Hepatocyte (in vitro differentiated cells): Measurements from ENCODE around the gene SLC16A3. TPM values are rescaled to one million over a fixed set of nuclear protein-coding genes. Genes with fewer than 3 reads are reported as not detected.

Experiments used
- DNase-seq: peaks from one replicate; pipeline ENCODE4 v3.0.0-alpha.2; 2016; ENCODE audit warnings: low spot score
- H2AFZ ChIP-seq: fragments of 200-600 bp; sonication (generic); 2 replicates; pipeline ENCODE4 v1.6.0; 2016; ENCODE audit warnings: antibody characterized with exemption, mild to moderate bottlenecking
- H3K27ac ChIP-seq: fragments of 200-600 bp; sonication (generic); 2 replicates; pipeline ENCODE4 v1.5.1; 2016; ENCODE audit warnings: mild to moderate bottlenecking
- H3K27me3 ChIP-seq: fragments of 200-600 bp; sonication (generic); 2 replicates; pipeline ENCODE4 v1.6.1; 2016
- H3K36me3 ChIP-seq: fragments of 200-600 bp; sonication (generic); replicated peaks from 2 replicates; pipeline ENCODE4 v1.5.1; 2016; ENCODE audit warnings: low read depth; ENCODE audit not compliant: insufficient read depth
- H3K4me1 ChIP-seq: fragments of 200-600 bp; sonication (generic); 2 replicates; pipeline ENCODE4 v1.5.1; 2016; ENCODE audit warnings: mild to moderate bottlenecking, moderate library complexity; ENCODE audit not compliant: insufficient read depth
- H3K4me2 ChIP-seq: fragments of 200-600 bp; sonication (generic); 2 replicates; pipeline ENCODE4 v1.6.0; 2016
- H3K4me3 ChIP-seq: fragments of 200-600 bp; sonication (generic); 2 replicates; pipeline ENCODE4 v1.5.1; 2016; ENCODE audit warnings: mild to moderate bottlenecking
- H3K79me2 ChIP-seq: fragments of 200-600 bp; sonication (generic); 2 replicates; pipeline ENCODE4 v1.6.0; 2017; ENCODE audit warnings: mild to moderate bottlenecking
- H3K9me2 ChIP-seq: fragments of 200-600 bp; sonication (generic); replicated peaks from 2 replicates; pipeline ENCODE4 v1.6.0; 2017; ENCODE audit warnings: mild to moderate bottlenecking; ENCODE audit not compliant: insufficient read depth
- H3K9me3 ChIP-seq: fragments of 200-600 bp; sonication (generic); 2 replicates; pipeline ENCODE4 v1.5.1; 2016; ENCODE audit warnings: low read depth, mild to moderate bottlenecking
- H4K20me1 ChIP-seq: fragments of 200-600 bp; sonication (generic); 2 replicates; pipeline ENCODE4 v1.6.0; 2016; ENCODE audit warnings: mild to moderate bottlenecking; ENCODE audit not compliant: insufficient read depth, poor library complexity, severe bottlenecking
- CTCF ChIP-seq: fragments of 200-600 bp; sonication (generic); IDR thresholded peaks from 2 replicates; pipeline ENCODE4 v1.5.1; 2016; ENCODE audit warnings: antibody characterized with exemption, mild to moderate bottlenecking; ENCODE audit not compliant: poor library complexity
- EZH2 ChIP-seq: fragments of 200-600 bp; sonication (generic); IDR thresholded peaks from 2 replicates; pipeline ENCODE4 v1.6.1; 2016; ENCODE audit warnings: antibody characterized with exemption, mild to moderate bottlenecking, borderline replicate concordance
- EZH2phosphoT487 ChIP-seq: fragments of 200-600 bp; sonication (generic); IDR thresholded peaks from one replicate; pipeline ENCODE4 v1.6.1; 2018; ENCODE audit warnings: antibody characterized with exemption, mild to moderate bottlenecking, low read depth, moderate library complexity; ENCODE audit not compliant: unreplicated experiment, severe bottlenecking
- WGBS: methylation state at CpG from one replicate; pipeline ENCODE4 v1.1.6; 2016; ENCODE audit warnings: low lambda C conversion rate; ENCODE audit errors: missing lambda C conversion rate; 5-methylcytosine and 5-hydroxymethylcytosine counted together
- polyA plus RNA-seq: library from polyadenylated mRNA; unstranded; fragments of >200 nt; fragmentation: Nextera tagmentation; extraction: Ambion mirVana; gene quantifications from 2 replicates; pipeline ENCODE4 v1.2.1, GENCODE V29; 2016
- total RNA-seq: library from RNA; depleted of rRNA; stranded (reverse); fragments of >200 nt; gene quantifications from 2 replicates; pipeline ENCODE4 v1.2.3, GENCODE V29; 2014

The SLC16A3 gene
- total and polyA plus RNA-seq, 2 experiments from 2014 or later = 125 to 290 TPM

GRCh38 chr17:82235775-82236141 is 6.9 kb downstream of the SLC16A3 start:
- no peak overlapping the region for H3K4me3 ChIP-seq
- H3K79me2 ChIP-seq = peaks cover 27% of the 10 kb centered on the region
- H3K9me3 ChIP-seq = no peaks in the 10 kb centered on the region
- peaks cover 17% of the 10 kb centered on the region for H4K20me1 ChIP-seq
- no peaks in the 10 kb centered on the region for H3K27me3 ChIP-seq
- H3K4me2 ChIP-seq = peak overlapping the region; percentile 64
- H3K4me1 ChIP-seq = peaks cover 46% of the 10 kb centered on the region
- H3K9me2 ChIP-seq = no peaks in the 10 kb centered on the region
- no peak overlapping the region for H2AFZ ChIP-seq
- H3K27ac ChIP-seq = peak overlapping the region; percentile 80
- DNase-seq = peak; percentile 63
- no peak for TF ChIP-seq EZH2phosphoT487
- no peak for TF ChIP-seq EZH2
- TF ChIP-seq CTCF = no peak
- WGBS = 65% methylated on average over 14 of the region's 15 CpGs
- no peaks in the 10 kb centered on the region for H3K36me3 ChIP-seq

DNA sequence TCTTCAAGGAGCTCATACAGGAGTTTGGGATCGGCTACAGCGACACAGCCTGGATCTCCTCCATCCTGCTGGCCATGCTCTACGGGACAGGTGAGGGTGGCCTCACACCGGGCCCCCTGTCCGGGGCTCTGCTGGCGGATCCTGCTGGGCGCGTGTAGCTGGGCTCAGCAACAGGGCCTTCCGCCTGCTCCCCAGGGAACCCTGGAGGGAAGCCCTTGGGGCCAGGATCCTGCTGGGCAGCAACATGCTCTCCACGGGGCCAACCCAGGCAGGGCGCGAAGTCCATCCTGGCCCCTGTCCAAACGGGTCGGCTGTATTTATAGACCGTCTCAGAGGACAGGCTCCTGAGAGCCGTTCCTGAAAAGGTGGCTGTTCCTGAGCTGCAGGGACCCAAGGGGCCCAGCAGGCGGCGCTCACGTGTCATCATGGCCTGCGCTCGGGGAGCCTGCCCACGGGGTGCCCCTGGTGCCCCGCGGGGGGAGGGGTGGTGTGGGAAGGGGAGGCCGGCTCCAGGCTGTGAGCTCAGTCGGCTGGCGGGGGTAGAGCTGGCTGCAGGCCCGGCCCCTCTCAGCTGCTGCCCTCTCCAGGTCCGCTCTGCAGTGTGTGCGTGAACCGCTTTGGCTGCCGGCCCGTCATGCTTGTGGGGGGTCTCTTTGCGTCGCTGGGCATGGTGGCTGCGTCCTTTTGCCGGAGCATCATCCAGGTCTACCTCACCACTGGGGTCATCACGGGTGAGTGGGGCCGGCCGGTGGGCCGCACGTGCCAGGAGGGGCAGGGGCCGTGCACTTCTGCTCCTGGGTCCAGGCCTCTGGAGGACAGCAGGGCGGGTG is 7.5 kb downstream of the SLC16A3 start:
- Histone ChIP-seq H3K27me3 (no peaks in the 10 kb centered on the region), H3K79me2 (peaks cover 28% of the 10 kb centered on the region), H3K9me3 (no peaks in the 10 kb centered on the region), H4K20me1 (peaks cover 22% of the 10 kb centered on the region), H3K36me3 (no peaks in the 10 kb centered on the region), H2AFZ (no peak overlapping the region), H3K4me1 (peaks cover 47% of the 10 kb centered on the region), H3K27ac (peak overlapping the region; percentile 80), H3K4me2 (peak overlapping the region; percentile 64), H3K4me3 (no peak overlapping the region), H3K9me2 (no peaks in the 10 kb centered on the region)
- WGBS = 49% methylated on average over 42 of the region's 44 CpGs
- peak; percentile 87 for DNase-seq
- TF ChIP-seq CTCF = peak; percentile 92
- no peak for TF ChIP-seq EZH2phosphoT487

GRCh38 chr17:82237083-82237745 is 8.4 kb downstream of the SLC16A3 start:
- no peak overlapping the region for H3K4me2 ChIP-seq
- no peaks in the 10 kb centered on the region for H3K9me2 ChIP-seq
- H2AFZ ChIP-seq = no peak overlapping the region
- H4K20me1 ChIP-seq = peaks cover 30% of the 10 kb centered on the region
- H3K4me3 ChIP-seq = no peak overlapping the region
- H3K27ac ChIP-seq = no peak overlapping the region
- H3K36me3 ChIP-seq = no peaks in the 10 kb centered on the region
- no peaks in the 10 kb centered on the region for H3K27me3 ChIP-seq
- DNase-seq = no peak
- H3K79me2 ChIP-seq = peaks cover 24% of the 10 kb centered on the region
- TF ChIP-seq EZH2 (no peak), CTCF (no peak), EZH2phosphoT487 (no peak)
- WGBS = 97% methylated on average over 49 of the region's 59 CpGs
- H3K9me3 ChIP-seq = no peaks in the 10 kb centered on the region
- H3K4me1 ChIP-seq = peaks cover 47% of the 10 kb centered on the region
